B cell (primary cell): ENCODE data around the gene CTIF.

Experiments
- EZH2 ChIP-seq: IDR thresholded peaks from 2 replicates; pipeline ENCODE4 v1.6.1; 2012; ENCODE audit warnings: borderline replicate concordance, low read depth, mild to moderate bottlenecking, moderate library complexity, low read length; ENCODE audit not compliant: insufficient read depth, poor library complexity, severe bottlenecking
- TF ChIP-seq, protein P1 (sequence below): fragments of 200-600 bp; IDR thresholded peaks from one replicate; pipeline ENCODE4 v1.8.0; 2022; ENCODE audit warnings: antibody characterized with exemption, mild to moderate bottlenecking

DNA sequence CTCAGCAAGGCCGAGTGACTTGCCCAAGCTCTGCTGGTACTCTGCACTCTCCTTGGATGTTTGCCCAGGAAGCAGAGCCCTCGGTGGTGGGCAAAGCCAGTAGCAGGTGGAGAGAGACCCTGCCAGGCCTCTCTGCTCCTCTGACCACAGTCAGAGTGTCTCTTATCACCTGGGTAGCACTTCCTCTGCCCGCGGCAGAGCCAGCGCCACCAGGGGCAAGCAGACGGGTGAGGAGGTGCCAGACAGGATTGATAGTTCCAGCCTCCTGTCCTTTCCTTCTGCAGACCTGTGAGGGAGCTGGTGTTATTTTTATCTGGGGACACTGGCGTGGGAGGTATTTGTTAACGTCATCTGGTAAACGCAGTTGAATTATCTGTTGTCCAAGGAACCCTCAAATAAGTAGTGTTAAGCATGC is 259.0 kb downstream of the CTIF start:
- TF ChIP-seq, protein P1, sequence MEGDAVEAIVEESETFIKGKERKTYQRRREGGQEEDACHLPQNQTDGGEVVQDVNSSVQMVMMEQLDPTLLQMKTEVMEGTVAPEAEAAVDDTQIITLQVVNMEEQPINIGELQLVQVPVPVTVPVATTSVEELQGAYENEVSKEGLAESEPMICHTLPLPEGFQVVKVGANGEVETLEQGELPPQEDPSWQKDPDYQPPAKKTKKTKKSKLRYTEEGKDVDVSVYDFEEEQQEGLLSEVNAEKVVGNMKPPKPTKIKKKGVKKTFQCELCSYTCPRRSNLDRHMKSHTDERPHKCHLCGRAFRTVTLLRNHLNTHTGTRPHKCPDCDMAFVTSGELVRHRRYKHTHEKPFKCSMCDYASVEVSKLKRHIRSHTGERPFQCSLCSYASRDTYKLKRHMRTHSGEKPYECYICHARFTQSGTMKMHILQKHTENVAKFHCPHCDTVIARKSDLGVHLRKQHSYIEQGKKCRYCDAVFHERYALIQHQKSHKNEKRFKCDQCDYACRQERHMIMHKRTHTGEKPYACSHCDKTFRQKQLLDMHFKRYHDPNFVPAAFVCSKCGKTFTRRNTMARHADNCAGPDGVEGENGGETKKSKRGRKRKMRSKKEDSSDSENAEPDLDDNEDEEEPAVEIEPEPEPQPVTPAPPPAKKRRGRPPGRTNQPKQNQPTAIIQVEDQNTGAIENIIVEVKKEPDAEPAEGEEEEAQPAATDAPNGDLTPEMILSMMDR, result no peak
- no peak for TF ChIP-seq EZH2
